Measurements from ENCODE around the gene PSMB7.

PSMB7 gene

GRCh38 chr9:124377551-124378406 lies 37.5 kb downstream of the PSMB7 start:
- no peak for DNase-seq

GRCh38 chr9:124376329-124376728 lies 38.9 kb downstream of the PSMB7 start:
- no peak for DNase-seq

GRCh38 chr9:124375726-124376125 lies 39.5 kb downstream of the PSMB7 start:
- no peak for DNase-seq

- DNase-seq = no peak
These were observed 41.4 kb downstream of the PSMB7 start for GRCh38 chr9:124373851-124374250.

- no peak for DNase-seq
These were observed 41.9 kb downstream of the PSMB7 start for GRCh38 chr9:124373386-124373785.

GRCh38 chr9:124372038-124372437 lies 43.2 kb downstream of the PSMB7 start:
- DNase-seq = no peak

- no peak for DNase-seq
These were observed 44.2 kb downstream of the PSMB7 start for GRCh38 chr9:124370896-124371582.

GRCh38 chr9:124369231-124369797 lies 45.9 kb downstream of the PSMB7 start:
- no peak for DNase-seq

- no peak for DNase-seq
These were observed 46.5 kb downstream of the PSMB7 start for GRCh38 chr9:124368692-124369091.

GRCh38 chr9:124366476-124367220 lies 48.6 kb downstream of the PSMB7 start:
- no peak for DNase-seq

GRCh38 chr9:124365036-124365435 lies 50.2 kb downstream of the PSMB7 start:
- no peak for DNase-seq

GRCh38 chr9:124364141-124364540 lies 51.1 kb downstream of the PSMB7 start:
- DNase-seq = no peak

GRCh38 chr9:124363326-124364096 lies 51.7 kb downstream of the PSMB7 start:
- DNase-seq = no peak

- no peak for DNase-seq
These were observed 54.1 kb downstream of the PSMB7 start for GRCh38 chr9:124361128-124361527.

- DNase-seq = no peak
These were observed 55.2 kb downstream of the PSMB7 start for GRCh38 chr9:124359855-124360678.

GRCh38 chr9:124359426-124359825 lies 55.8 kb downstream of the PSMB7 start:
- no peak for DNase-seq

GRCh38 chr9:124358631-124359030 lies 56.6 kb downstream of the PSMB7 start:
- DNase-seq = no peak

GRCh38 chr9:124357721-124358361 lies 57.4 kb downstream of the PSMB7 start:
- DNase-seq = no peak

- no peak for DNase-seq
These were observed 58.4 kb downstream of the PSMB7 start for GRCh38 chr9:124356745-124357390.
